Measurements from ENCODE around the gene LRRC14B.
"Not testable (repeated sequence)": the region's sequence is repeated elsewhere in the genome, so short reads cannot be mapped to it uniquely, and the experiment has no call there.

The LRRC14B gene

GRCh38 chr5:241045-241669 is 49.9 kb downstream of the LRRC14B start:
- DNase-seq (ENCODE audit: low read depth in 2 of 2) = not testable (repeated sequence)

GRCh38 chr5:243683-244367 is 52.5 kb downstream of the LRRC14B start:
- not testable (repeated sequence) for DNase-seq (ENCODE audit: low read depth in 2 of 2)

- DNase-seq (ENCODE audit: low read depth in 2 of 2) = not testable (repeated sequence)
Measured at GRCh38 chr5:245717-246116, 54.4 kb downstream of the LRRC14B start.

All from activated CD8-positive, alpha-beta memory T cell treated with anti-CD3 and anti-CD28 coated beads for 4 hours (primary cell).